Psoas muscle (tissue), 8 donors: Measurements from ENCODE around the gene CASP10. TPM values are rescaled to one million over a fixed set of nuclear protein-coding genes. Genes with fewer than 3 reads are reported as not detected.

ENCODE experiments used
- ATAC-seq, 4 donors: fragments of 200-7000 bp; cut with Tn5 transposase; one replicate each; pipeline ENCODE4 v1.9.1; 2020; ENCODE audit warnings: moderate library complexity in 3 of 4, mild to moderate bottlenecking in 2 of 4
- DNase-seq, 2 donors: peaks; one replicate each; pipeline ENCODE4 v3.0.0-alpha.2; 2020
- H3K27ac ChIP-seq: fragments of 200-600 bp; one replicate; pipeline ENCODE4 v1.8.0; 2022
- H3K27me3 ChIP-seq, 3 donors: fragments of 200-600 bp in 1 of 3; one replicate each; pipeline versions ENCODE4 v1.6.1 to v1.8.0; 2013 to 2022; ENCODE audit warnings: low read length in 2 of 3, mild to moderate bottlenecking in 2 of 3, moderate library complexity in 1 of 3; ENCODE audit not compliant: insufficient read depth in 3 of 3
- H3K36me3 ChIP-seq, 2 donors: fragments of 200-600 bp in 1 of 2; one replicate each; pipeline versions ENCODE4 v1.6.1 to v1.8.0; 2013 to 2022; ENCODE audit warnings: low read depth in 1 of 2, mild to moderate bottlenecking in 1 of 2, moderate library complexity in 1 of 2; ENCODE audit not compliant: insufficient read depth in 1 of 2
- H3K4me1 ChIP-seq: fragments of 200-600 bp; one replicate; pipeline ENCODE4 v1.8.0; 2022
- H3K4me3 ChIP-seq: fragments of 200-600 bp; one replicate; pipeline ENCODE4 v1.8.0; 2022; ENCODE audit warnings: mild to moderate bottlenecking
- H3K9me3 ChIP-seq: fragments of 200-600 bp; one replicate; pipeline ENCODE4 v1.8.0; 2022
- WGBS, 3 donors: extraction: QIAGEN DNeasy Blood & Tissue Kit; methylation state at CpG; one replicate each; pipeline versions ENCODE4 v1.1.6 to v1.1.7; 2013; 5-methylcytosine and 5-hydroxymethylcytosine counted together
- intact Hi-C, 2 donors: fragments of 100-400 bp; cut with DNase I; formaldehyde crosslinking; loops; one replicate each; pipeline versions ENCODE4 v1.11.0 to v1.14.2; 2022
- polyA plus RNA-seq, 3 donors: library from polyadenylated mRNA; stranded (reverse); fragments of 200-250 nt; gene quantifications; one replicate each; pipeline ENCODE4 v1.2.3, GENCODE V29; 2013
- total RNA-seq, 4 donors: library from RNA; stranded (reverse); fragmentation: NEBNext Ultra II Directional in 2 of 4; extraction: Animal tissue kit (Norgen Biotek cat#: 25700) in 2 of 4; gene quantifications; one replicate each; pipeline versions ENCODE4 v1.2.1 to v1.2.4, GENCODE V29; 2021 to 2023
- TF ChIP-seq, protein P1 (sequence below): fragments of 200-600 bp; IDR thresholded peaks from one replicate; pipeline ENCODE4 v1.8.0; 2022; ENCODE audit warnings: antibody characterized with exemption
- donor health status: healthy with polysubstance abuse.
- donor health status: DM: no; HTN: no; CAD: no; lungs with moderate emphysema.
- donor health status: Bipolar disorder and iron deficiency.
- donor health status: healthy.
- donor health status: DM: yes; HTN: yes; CAD: no.
- donor health status: DM: no; HTN: no; CAD: no.
- donor health status: DM: no; HTN: no; CAD: no.
- donor health status: DM: yes; HTN: yes; CAD: no.

Gene CASP10
- total and polyA plus RNA-seq, 7 donors, result 0.90 to 3.8 (median 2.3) TPM

DNA sequence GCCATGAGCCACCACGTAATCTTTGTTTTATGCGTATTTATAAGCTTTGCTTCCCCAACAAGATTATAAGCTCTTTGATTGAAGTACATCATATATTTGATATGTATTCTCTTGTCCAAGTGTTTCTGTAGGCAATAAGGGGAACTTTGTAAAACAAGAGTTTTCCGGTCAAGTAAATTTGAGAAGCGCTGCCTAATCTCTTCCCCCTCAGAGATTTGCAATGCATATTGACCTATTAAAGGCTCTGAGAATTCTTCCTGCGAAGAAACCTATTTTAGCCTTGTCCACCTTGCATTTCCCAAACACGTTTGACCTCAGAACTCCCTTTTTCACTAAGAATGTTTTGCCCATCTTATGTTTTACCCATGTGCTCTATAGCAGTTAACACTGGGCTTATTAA is 26.9 kb upstream of the CASP10 start:
- Histone ChIP-seq H3K36me3 (peaks cover 11 to 100% of the 10 kb centered on the region in 2 donors), H3K9me3 (no peaks in the 10 kb centered on the region), H3K4me1 (peaks cover 30% of the 10 kb centered on the region), H3K4me3 (no peak overlapping the region), H3K27ac (peak overlapping the region; percentile 25), H3K27me3 (no peaks in the 10 kb centered on the region)
- TF ChIP-seq, protein P1, sequence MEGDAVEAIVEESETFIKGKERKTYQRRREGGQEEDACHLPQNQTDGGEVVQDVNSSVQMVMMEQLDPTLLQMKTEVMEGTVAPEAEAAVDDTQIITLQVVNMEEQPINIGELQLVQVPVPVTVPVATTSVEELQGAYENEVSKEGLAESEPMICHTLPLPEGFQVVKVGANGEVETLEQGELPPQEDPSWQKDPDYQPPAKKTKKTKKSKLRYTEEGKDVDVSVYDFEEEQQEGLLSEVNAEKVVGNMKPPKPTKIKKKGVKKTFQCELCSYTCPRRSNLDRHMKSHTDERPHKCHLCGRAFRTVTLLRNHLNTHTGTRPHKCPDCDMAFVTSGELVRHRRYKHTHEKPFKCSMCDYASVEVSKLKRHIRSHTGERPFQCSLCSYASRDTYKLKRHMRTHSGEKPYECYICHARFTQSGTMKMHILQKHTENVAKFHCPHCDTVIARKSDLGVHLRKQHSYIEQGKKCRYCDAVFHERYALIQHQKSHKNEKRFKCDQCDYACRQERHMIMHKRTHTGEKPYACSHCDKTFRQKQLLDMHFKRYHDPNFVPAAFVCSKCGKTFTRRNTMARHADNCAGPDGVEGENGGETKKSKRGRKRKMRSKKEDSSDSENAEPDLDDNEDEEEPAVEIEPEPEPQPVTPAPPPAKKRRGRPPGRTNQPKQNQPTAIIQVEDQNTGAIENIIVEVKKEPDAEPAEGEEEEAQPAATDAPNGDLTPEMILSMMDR, result no peak
- ATAC-seq (no peak), DNase-seq (no peak)
- intact Hi-C loops, result loop anchor here in 1 of 2 donors (10.0 kb wide), 1 partner anchor 81 kb away; the partner anchor contains the start of genes HYCC2 and NDUFB3
- WGBS, 3 donors, result 85 to 88% (median 86%) methylated on average over 6 of the region's 6 CpGs

DNA sequence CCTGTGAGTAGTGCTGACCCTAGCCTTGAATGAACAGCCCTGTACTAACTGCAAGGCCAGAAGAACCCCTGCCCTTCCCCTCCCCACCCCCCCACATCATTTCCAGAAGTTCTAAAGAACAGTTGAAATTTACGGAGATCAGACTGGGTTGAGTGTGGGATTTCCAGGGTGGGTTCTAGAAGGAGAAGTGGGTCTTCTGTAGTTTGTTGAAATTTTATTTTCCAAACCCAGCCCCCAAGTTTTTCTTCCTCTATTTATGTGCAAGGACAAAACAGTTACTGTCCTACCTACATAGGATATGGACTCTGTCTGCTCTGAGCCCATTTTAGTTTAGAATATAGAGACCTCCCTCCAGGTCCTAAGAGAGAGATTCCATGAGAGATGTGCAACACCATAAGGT is 26.3 kb upstream of the CASP10 start:
- intact Hi-C loops, result loop anchor here in 1 of 2 donors (10.0 kb wide), 1 partner anchor 82 kb away; the partner anchor contains the start of genes HYCC2 and NDUFB3
- H3K9me3 ChIP-seq, result no peaks in the 10 kb centered on the region
- H3K27ac ChIP-seq, result peak overlapping the region; percentile 59
- H3K36me3 ChIP-seq, result peaks cover 11 to 100% of the 10 kb centered on the region in 2 donors
- 0 to 82% (median 58%) methylated on average over 1 of the region's 1 CpG for WGBS, 3 donors
- TF ChIP-seq, protein P1, result no peak
- ATAC-seq, result no peak
- no peaks in the 10 kb centered on the region for H3K27me3 ChIP-seq
- no peak for DNase-seq
- peaks cover 27% of the 10 kb centered on the region for H3K4me1 ChIP-seq
- no peak overlapping the region for H3K4me3 ChIP-seq

DNA sequence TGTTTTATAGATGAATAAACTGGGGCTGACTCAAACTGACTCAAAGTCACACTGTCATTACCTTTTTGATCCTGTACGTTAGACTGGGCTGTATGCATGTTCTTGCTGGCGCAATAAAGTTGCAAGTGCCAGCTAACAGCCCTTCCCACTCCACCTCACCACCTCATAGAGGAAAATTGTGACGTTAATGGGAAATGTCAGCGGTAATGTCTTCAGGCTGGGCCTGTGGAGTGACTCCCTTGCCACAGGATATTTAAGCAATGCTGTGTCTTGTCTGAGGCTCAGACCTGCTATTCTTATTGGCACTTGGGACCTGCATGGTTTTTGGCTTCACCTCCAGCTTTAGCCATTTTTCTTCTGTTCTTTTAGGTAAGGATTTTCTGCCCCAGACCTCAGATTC is 25.2 kb upstream of the CASP10 start:
- Histone ChIP-seq H3K9me3 (no peaks in the 10 kb centered on the region), H3K4me3 (no peak overlapping the region), H3K4me1 (peaks cover 17% of the 10 kb centered on the region), H3K27ac (peak overlapping the region; percentile 59), H3K27me3 (no peaks in the 10 kb centered on the region), H3K36me3 (peaks cover 11 to 100% of the 10 kb centered on the region in 2 donors)
- TF ChIP-seq, protein P1, result no peak
- DNase-seq, result no peak
- intact Hi-C loops, result loop anchor here in 1 of 2 donors (10.0 kb wide), 1 partner anchor 83 kb away; the partner anchor contains the start of genes HYCC2 and NDUFB3
- ATAC-seq, result peak in 1 of 4 donors; percentile 12
- WGBS, 3 donors, result 54 to 75% (median 66%) methylated on average over 4 of the region's 4 CpGs

DNA sequence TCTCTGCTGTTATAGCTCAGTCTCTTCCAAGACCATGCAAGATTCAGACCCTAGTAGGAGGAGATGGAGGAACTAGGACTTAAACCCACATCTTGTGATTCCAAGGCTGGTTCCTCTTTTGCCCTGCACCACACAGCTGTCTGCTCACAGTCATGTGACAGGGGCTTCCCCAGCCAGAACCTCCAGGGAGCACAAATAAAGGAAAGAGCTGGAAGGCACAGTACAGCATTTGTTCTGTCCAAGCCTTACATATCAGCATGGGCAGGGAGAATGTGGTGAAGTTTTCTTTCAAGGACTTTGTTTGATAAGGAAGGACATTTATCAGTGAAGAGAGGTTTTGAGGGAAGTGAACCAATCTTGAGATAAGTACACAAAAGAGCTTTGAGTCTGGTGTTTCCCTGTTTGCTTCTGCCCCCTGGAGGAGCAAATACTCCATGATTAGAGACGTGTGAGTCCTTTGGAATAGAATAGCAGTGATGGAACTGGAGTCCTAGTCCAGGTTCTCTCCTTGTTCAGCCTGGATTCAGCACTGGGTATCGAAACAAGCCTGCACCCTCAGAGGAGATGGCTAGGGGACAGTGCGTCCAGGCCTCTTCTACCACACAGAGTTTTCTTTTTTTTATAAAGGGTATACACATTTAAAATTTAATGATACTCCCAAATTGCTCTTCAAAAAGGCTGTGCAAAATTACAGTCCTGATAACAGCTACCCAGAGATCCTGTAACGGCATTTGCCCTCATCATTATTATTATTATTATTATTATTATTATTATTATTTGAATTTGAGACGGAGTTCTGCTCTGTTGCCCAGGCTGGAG is 24.6 kb upstream of the CASP10 start:
- TF ChIP-seq, protein P1, result peak; percentile 43
- Histone ChIP-seq H3K9me3 (no peaks in the 10 kb centered on the region), H3K27ac (peak overlapping the region; percentile 59), H3K27me3 (no peaks in the 10 kb centered on the region), H3K36me3 (peaks cover 7 to 100% of the 10 kb centered on the region in 2 donors), H3K4me3 (no peak overlapping the region), H3K4me1 (peaks cover 13% of the 10 kb centered on the region)
- ATAC-seq (peak; percentile 30 to 40 (median 36)), DNase-seq (no peak)
- intact Hi-C loops, result loop anchor here in 1 of 2 donors (10.0 kb wide), 1 partner anchor 84 kb away; the partner anchor contains the start of genes HYCC2 and NDUFB3
- WGBS, 3 donors, result 63 to 66% (median 64%) methylated on average over 5 of the region's 5 CpGs
